8988T (cell line): Measurements from ENCODE around the gene APEX2.
A peak's percentile ranks its signal among the peaks of the same experiment; 100 is the strongest.
"Not testable (repeated sequence)": the region's sequence is repeated elsewhere in the genome, so short reads cannot be mapped to it uniquely, and the experiment has no call there.

Source experiments
- DNase-seq: peaks from one replicate; pipeline ENCODE4 v3.0.0; 2011

Gene APEX2, protein sequence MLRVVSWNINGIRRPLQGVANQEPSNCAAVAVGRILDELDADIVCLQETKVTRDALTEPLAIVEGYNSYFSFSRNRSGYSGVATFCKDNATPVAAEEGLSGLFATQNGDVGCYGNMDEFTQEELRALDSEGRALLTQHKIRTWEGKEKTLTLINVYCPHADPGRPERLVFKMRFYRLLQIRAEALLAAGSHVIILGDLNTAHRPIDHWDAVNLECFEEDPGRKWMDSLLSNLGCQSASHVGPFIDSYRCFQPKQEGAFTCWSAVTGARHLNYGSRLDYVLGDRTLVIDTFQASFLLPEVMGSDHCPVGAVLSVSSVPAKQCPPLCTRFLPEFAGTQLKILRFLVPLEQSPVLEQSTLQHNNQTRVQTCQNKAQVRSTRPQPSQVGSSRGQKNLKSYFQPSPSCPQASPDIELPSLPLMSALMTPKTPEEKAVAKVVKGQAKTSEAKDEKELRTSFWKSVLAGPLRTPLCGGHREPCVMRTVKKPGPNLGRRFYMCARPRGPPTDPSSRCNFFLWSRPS

DNA sequence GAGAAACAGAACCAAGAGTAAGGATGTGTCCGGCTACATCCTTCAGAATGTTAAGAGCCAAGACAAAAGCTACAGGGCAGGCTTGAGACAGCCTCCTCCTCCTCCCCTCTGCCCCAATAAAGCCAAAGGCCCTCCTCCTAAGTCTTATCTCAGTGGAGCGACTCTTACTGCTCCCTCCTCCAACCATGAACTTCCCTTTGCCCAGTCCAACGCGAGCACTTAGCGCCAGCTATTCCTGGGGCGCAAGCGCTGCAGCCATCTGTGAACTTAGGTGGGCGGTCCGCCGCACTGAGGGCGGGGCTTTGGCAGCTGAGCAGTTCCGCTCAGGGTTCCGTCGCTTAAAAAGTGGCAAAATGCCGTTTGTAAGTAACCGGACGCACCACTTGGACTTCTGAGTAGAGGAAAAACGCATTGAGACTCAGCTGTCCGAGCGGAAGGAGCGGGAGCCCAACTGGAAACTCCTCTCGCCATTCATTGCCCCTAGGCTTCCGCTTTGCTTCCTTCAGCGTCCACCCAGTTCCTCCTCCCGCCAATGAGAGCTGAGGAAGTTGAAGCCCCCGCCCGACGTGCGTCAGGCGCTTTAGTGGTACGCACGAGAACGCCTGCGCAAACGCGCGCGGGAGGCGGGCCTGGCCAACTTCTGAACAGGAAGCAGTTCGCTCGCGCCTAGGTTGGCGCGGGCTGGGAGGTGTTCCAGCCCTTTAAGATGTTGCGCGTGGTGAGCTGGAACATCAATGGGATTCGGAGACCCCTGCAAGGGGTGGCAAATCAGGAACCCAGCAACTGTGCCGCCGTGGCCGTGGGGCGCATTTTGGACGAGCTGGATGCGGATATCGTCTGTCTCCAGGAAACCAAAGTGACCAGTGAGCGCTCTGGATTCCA, at the start of gene APEX2:
APEX2 (plus strand) TSS at position 647 of the 882 bp plus-strand sequence; CDS start at position 707, 60 bp downstream.
- DNase-seq: peak; percentile 52

DNA sequence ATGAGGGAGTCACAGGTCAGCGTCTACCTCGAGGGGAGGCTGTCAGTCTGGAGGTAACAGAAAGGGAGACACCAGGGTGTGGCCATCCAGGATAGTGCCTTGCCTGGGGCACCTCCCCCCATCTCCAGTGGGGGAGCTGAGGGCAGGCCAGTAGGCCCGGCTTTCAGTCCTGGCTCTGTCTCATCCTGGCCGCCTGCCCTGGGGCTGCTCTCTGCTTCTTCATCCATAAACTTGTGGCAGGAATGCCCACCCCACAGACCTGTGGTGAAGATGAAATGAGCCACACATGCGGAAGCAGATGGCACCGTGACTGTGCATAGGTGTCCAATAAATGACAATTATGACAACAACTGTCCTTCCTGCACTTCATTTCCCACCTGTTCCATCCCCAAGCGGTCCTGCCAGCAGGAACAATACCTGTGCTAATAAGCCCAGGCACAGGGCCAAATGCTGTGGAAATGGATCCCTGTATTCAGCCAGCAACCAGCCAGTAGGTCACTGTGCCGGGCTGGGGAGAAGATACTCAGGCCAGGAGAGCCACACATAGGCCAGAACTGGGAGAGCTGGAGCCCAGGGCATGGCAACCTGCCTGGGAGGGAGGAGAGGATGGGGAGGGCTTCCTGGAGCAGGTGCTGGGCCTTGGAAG, 49.3 kb upstream of the APEX2 start:
- DNase-seq: no peak

- no peak for DNase-seq
Measured at GRCh38 chrX:54961750-54962149, 38.4 kb upstream of the APEX2 start.

GRCh38 chrX:54964766-54965497, 35.2 kb upstream of the APEX2 start:
- DNase-seq: no peak

DNA sequence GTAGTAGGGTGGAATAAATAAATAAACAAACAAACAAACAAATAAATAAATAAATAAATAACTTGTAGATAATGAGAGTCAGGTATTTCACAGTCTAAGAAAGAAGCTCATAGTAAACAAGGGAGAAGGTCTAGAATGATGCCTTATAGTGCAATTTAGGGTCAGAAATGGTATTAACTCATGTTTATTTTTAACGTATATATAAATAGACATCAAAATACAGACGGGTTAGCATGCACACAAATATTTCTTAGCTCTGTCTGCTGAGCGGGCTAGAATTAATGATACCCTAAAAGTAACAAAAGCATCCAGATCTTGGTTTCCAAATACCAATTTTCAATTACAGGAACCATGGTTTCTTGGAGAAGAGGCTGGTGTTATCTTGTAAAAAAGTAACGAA, 22.8 kb upstream of the APEX2 start:
- DNase-seq: no peak

GRCh38 chrX:54978448-54978847, 21.7 kb upstream of the APEX2 start:
- no peak for DNase-seq

- no peak for DNase-seq
Measured at GRCh38 chrX:54979432-54979831, 20.7 kb upstream of the APEX2 start.

DNA sequence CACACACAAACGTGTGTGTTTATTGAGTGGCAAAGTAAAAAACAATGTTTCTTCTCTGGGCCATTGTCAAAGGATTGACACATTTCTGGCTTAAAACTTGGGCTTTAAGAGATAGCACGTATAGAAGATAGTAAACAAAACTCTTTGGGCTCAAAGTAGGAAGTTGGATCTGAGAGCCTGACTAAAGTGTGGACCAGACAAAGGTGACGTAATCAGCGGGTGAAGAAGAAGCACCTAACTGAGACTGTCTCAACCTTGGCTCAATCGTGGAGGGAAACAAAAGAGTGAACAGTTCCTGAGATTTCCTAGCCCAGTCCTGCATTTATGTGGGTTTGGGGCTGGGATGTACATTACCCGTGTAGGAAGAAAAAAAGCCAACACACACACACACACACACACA, 19.8 kb upstream of the APEX2 start:
- DNase-seq: no peak

DNA sequence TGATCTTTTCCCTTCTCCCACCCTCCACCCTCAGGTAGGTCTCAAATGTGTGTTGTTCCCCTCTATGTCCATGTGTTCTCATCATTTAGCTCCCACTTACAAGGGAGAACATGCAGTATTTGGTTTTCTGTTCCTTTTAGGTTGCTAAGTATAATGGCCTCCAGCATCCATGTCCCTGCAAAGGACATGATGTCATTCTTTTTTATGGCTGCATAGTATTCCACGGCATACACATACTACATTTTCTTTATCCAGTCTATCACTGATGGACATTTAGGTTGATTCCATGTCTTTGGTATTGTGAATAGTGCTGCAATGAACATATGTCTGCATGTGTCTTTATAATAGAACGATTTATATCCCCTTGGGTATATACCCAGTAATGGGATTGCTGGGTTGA, 16.9 kb upstream of the APEX2 start:
- not testable (repeated sequence) for DNase-seq

GRCh38 chrX:54991706-54992105, 8.5 kb upstream of the APEX2 start:
- DNase-seq: no peak

DNA sequence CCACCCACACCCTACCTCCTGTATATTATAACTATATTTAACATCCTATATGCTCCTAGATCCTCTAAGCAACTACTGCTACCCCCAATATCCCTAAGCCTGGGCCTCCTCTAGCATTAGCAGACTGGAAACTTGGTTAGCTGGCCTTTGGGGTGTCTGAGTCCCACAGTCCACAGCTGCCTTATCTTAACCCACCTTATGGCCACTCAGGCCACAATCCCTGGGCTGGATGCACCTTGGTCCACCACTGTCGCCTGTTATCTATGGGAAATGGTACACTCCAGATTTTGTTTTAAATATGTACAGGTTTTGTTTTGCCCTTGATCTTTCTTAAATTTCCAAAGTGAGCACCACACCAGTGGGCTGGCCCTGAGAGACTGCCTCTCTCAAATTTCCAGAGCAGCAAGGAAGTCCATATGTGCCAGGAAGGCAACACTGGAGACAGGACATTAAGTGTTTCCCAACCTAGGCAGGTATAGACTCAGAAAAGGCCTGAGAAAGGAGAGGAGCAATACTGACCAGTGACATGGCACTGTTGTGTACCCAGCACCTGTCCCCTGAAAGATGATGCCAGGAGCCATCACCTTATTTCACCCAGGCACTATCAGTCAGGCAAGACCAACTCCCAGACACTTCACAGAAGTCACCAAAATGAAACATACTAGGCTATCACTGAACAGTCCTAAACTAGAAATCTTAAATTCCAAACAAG, 7.1 kb upstream of the APEX2 start:
- no peak for DNase-seq

DNA sequence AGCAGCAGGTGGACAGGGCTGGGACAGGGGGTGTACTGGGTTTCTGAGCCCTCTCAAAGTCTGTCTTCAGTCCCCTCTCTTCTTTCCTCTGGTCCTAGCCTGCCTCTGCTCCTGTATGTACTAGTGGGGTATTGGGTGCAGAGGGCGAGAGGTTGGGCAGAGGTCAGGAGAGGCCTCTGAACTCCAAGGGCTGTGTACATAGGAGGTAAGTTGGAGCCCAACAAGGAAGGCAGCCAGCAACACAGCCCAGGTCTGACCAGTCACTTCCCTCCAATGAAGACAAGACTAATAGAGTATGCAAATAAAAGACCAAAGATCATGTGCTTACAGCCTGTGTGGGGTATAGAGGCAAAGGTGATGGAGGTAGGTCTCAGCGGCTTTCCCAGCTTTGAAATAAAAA, 6.1 kb upstream of the APEX2 start, which contains the start of gene PFKFB1:
PFKFB1 (minus strand) TSS at position 90 of the 400 bp plus-strand sequence. CDS start 181 bp downstream, outside the sequence.
- DNase-seq: no peak

- no peak for DNase-seq
Measured at GRCh38 chrX:54994668-54995351, 5.4 kb upstream of the APEX2 start.

- DNase-seq: no peak
Measured at GRCh38 chrX:54995621-54996020, 4.5 kb upstream of the APEX2 start.

GRCh38 chrX:55004231-55004630, 4.1 kb downstream of the APEX2 start:
- no peak for DNase-seq

GRCh38 chrX:55005256-55005655, 5.1 kb downstream of the APEX2 start:
- DNase-seq: no peak

DNA sequence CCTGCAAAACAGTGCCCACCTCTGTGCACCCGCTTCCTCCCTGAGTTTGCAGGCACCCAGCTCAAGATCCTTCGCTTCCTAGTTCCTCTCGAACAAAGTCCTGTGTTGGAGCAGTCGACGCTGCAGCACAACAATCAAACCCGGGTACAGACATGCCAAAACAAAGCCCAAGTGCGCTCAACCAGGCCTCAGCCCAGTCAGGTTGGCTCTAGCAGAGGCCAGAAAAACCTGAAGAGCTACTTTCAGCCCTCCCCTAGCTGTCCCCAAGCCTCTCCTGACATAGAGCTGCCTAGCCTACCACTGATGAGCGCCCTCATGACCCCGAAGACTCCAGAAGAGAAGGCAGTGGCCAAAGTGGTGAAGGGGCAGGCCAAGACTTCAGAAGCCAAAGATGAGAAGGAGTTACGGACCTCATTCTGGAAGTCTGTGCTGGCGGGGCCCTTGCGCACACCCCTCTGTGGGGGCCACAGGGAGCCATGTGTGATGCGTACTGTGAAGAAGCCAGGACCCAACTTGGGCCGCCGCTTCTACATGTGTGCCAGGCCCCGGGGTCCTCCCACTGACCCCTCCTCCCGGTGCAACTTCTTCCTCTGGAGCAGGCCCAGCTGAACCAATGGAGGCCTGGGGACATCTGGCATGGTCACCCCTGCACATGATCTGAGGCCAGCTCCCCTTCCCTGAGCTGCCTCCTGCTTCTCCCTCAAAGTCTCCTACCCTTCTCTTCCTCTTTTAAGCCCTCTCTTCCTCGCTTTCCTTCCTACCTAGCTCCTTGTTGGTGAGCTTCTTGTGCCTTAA, 6.9 kb downstream of the APEX2 start:
- DNase-seq: no peak

- no peak for DNase-seq
Measured at GRCh38 chrX:55007656-55008055, 7.5 kb downstream of the APEX2 start.

GRCh38 chrX:55008571-55009358, 8.6 kb downstream of the APEX2 start:
- no peak for DNase-seq
